GM21381 (cell line): ENCODE measurements around the gene NAA30.

Source experiments
- ATAC-seq: cut with Tn5 transposase; IDR thresholded peaks from one replicate; pipeline ENCODE4 v1.9.1; 2021; ENCODE audit warnings: mild to moderate bottlenecking, moderate library complexity; ENCODE audit not compliant: unreplicated experiment

NAA30 gene

DNA sequence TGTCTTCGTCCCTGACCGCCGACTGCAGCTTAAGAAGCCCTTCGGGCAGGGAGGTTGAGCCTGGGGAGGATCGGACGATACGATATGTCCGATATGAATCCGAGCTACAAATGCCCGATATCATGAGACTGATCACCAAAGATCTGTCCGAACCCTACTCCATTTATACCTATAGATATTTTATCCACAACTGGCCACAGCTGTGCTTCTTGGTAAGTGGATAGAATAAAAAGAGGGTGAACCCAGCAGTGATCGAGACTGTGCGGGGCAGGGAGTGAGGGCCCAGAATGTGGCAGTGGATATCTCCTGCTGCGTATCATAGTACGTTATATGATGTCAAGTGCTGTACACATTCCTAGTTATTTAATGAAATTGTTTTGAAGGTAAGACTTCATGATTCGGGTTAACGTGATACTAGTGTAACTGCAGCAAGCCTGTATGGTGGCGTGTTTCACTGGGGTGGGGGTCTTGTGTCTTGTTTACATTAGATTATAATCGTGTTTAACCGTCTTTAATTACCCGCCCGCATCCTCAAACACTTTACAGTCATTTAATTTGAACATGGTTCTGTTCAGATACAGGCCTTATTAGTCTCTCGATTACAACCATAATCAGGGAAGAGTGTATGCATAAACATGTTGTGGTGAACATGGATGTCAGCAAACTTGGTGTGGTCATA lies 1.3 kb downstream of the NAA30 start:
- ATAC-seq: no peak

GRCh38 chr14:57392830-57393229 lies 2.4 kb downstream of the NAA30 start:
- ATAC-seq: no peak

- ATAC-seq: no peak
Observed at GRCh38 chr14:57400556-57401494, 10.4 kb downstream of the NAA30 start.

GRCh38 chr14:57401501-57401900 lies 11.1 kb downstream of the NAA30 start:
- no peak for ATAC-seq

DNA sequence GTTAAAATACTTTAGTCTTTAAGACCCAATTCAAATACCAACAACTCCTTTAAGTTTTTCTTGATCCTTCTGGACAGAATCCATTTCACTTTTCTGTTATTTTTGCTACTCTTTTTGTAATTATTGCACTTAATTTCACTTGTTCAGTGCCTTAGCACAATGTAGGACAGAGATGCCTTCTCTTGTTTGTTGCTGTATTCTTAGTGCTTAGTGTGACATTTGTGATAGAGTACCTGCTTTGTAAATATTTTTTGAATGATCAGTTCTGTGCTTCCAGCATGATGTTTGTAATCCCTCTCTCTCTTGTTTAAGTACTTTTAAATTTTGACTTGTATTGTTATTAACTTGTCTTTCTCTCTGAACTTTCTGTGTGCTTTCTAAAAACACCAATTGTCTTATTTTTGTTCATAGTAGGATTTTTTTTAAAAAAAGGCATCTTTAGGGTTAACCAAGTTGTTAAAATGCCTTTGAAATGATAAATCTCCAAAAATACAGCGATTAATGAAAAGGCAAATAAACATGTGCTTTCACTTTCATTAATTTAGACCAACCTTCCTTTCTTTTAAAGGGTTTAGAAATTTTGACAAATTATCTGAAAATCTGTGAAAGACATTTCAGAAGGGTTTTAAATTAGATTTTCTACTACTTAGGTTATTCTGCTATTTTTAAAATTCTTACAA lies 11.9 kb downstream of the NAA30 start:
- ATAC-seq: no peak

- no peak for ATAC-seq
Observed at GRCh38 chr14:57403521-57403864, 13.1 kb downstream of the NAA30 start.

DNA sequence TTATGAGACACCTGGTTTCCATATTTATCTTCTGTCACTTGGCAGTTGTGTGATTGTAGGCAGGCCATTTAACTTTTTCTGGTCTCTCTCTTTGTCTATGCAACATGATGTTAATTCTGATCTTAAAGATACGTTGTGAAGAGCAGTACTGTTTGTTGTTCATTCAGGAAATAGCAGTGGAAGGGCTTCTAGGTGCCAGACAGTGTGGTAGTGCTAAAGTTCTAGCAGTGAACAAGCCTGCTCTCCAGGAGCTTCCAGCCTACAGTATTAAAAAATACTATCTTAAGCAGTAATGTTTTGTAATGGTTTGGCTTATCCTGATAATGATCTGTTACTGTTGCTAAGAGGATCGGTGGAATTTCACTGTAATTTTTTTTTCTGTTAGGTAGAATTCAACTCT lies 15.2 kb downstream of the NAA30 start:
- no peak for ATAC-seq

DNA sequence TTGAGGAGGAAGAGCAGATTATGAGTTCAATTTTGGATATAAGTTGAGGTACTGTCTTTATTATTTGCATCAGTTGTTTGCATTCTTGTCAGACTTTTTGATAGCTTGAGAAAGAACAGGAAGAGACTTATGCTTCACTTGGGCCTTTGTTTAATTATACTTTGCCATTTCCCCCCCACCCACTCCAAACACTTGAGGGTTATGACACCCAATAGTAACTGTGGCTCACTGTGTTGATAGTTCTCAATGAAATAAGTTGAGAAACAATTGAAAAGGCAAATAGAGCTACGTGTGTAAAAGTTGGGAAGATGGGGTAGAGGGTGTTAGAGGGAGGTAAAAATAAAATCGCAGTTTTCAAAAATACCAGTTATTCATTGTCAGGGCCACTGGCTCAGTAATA lies 17.7 kb downstream of the NAA30 start:
- ATAC-seq: no peak

DNA sequence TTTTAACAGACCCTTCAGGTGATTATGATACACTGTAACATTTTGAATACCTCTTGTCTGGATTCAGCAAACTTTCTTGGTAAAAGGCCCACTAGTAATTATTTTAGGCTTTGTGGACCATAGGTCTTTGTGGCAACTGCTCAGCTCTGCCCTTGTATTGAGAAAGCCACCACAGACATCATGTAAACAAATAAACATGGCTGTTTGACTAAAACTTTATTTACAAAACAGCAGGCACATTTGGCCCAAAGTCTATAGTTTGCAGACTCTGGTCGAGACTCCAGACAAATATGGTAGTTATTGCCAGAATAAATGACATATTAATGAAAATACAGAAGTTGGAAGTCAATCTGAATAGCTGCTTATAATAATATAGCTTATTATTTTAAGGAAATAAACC lies 18.2 kb downstream of the NAA30 start:
- no peak for ATAC-seq

GRCh38 chr14:57412341-57412740 lies 22.0 kb downstream of the NAA30 start:
- no peak for ATAC-seq

DNA sequence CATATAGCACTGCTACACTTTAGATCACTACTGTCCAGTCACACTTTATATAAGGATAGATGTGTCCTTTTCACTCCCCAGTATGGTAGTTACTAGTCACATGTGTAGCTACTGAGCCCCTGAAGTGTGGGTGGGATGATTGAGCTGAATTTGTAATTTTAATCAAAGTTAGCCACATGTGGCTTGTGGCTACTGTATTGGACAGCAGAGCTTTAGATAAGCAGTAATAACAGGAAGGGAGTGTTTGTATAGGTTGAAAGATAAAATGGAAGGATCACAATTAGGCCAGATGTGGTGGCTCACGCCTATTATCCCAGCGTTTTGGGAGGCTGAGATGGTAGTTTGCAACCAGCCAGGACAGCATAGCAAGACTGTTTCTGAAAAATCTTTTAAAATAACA lies 23.5 kb downstream of the NAA30 start:
- ATAC-seq: no peak

GRCh38 chr14:57417228-57417627 lies 26.8 kb downstream of the NAA30 start:
- no peak for ATAC-seq

- no peak for ATAC-seq
Observed at GRCh38 chr14:57418999-57419398, 28.6 kb downstream of the NAA30 start.

- no peak for ATAC-seq
Observed at GRCh38 chr14:57420033-57420432, 29.6 kb downstream of the NAA30 start.

DNA sequence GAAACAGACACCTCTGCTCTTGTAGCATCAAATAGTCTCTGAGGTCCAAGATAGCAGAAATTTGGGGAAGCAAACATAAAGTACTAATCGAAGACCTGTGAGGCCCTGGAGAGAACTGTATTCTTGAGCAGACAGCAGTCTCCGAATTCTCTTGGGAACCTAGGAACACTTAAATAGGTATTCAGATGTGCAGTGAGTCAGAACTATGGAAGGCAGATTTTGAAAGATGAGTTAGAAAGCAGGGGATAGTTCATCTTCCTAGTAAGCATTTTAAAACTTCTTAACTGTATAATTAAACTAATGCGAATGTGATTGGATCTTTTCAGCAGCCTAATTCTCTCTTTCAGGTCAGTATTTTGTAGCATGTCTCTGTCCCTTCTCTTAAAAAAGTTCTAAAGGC lies 30.6 kb downstream of the NAA30 start:
- ATAC-seq: no peak

GRCh38 chr14:57435923-57436322 lies 45.5 kb downstream of the NAA30 start:
- ATAC-seq: no peak

DNA sequence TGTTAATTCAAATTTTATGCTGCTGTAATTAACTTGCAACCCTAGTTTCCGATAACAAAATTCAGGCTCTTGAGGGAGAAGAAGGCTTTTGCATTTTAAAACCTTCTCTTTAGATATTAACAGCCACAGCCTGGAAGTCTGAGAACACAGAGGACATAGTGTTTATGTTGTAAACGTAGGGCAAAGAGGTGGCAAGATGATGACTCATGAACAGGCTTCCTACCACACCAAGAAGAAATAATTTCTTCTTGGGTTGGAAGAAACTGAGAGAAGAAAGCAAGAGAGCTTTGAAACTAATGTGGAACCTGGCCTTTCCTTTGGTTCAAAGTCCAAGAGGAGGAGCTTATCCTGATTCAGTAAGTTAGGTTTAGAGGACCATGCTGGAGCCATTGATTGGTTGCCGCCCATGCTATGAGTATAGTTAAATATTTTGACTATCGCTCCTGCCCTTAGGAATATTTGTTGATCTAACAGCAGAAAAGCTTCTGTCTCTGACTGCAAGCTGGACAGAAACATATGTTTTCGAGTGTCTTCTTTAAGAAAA lies 71.5 kb downstream of the NAA30 start:
- no peak for ATAC-seq

GRCh38 chr14:57462551-57462950 lies 72.2 kb downstream of the NAA30 start:
- no peak for ATAC-seq

DNA sequence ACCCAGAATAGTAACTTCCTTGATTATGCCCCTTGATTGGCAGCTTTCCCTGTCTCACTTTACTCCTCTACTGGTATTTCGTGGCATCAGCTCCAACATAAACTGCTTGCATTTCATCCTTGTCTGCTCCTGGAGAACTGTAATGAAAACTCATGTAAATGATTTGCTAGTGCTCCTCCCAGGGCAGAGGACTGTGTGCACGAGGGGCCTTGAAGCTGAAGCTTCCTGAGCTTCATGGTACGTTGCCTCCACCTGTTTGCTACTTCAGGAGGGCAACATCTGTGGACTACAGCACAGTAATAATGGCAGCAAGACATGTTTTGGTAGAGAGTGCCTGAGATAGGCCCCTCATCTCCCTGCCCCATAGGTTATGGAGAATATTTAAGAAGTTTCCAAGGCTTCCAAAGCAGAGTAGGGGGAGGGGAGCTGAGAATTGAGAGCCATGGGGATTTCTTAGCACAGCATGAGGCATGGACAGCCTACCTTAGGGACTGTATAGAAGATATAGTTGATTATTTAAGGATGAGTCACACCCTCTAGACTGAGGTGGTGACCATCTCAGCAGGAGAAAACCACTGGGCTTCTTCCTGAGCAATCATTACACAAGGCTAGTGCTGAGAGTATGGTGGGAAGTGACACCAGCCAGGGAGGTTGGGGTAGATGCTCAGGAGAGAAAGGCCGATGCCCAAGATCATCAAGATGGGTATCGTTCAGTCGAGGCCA lies 73.8 kb downstream of the NAA30 start:
- ATAC-seq: peak; percentile 90
